B cell (primary cell): Measurements from ENCODE around the gene VPS13D. TPM values are rescaled to one million over a fixed set of nuclear protein-coding genes. Genes with fewer than 3 reads are reported as not detected.

Experiments
- ATAC-seq: fragments of 200-7000 bp; cut with Tn5 transposase; one replicate; pipeline ENCODE4 v1.10.0; 2021; ENCODE audit warnings: low read depth, mild to moderate bottlenecking, moderate number of reproducible peaks, moderate library complexity
- CTCF ChIA-PET: fragments of 350-600 bp; sonication (Branson Sonifier 250); formaldehyde crosslinking; loops from one replicate; lab custom pipeline; 2021; ENCODE audit warnings: antibody characterized with exemption, inconsistent platforms; lab: Charles Lee
- POLR2A ChIA-PET: fragments of 350-600 bp; sonication (Branson Sonifier 250); formaldehyde crosslinking; loops from one replicate; lab custom pipeline; 2021; ENCODE audit warnings: antibody characterized with exemption; lab: Charles Lee
- DNase-seq: peaks from one replicate; pipeline ENCODE4 v3.0.0; 2013
- H2AFZ ChIP-seq: 2 replicates; pipeline ENCODE4 v1.6.1; 2012; ENCODE audit warnings: mild to moderate bottlenecking, low read depth, low read length; ENCODE audit not compliant: insufficient read depth, poor library complexity, severe bottlenecking
- H3K27ac ChIP-seq, 2 donors: 1 replicate in 1 of 2; 2 replicates in 1 of 2; pipeline ENCODE4 v1.5.1; 2012 to 2013; ENCODE audit warnings: low read length in 2 of 2, mild to moderate bottlenecking in 2 of 2, moderate library complexity in 1 of 2
- H3K27me3 ChIP-seq, 4 experiments: fragments of 200-600 bp in 1 of 4; sonication (generic) in 1 of 4; replicated peaks in 1 of 4; 1 replicate in 2 of 4; 2 replicates in 2 of 4; pipeline versions ENCODE4 v1.6.1 to v1.7.0; 2013 to 2016; ENCODE audit warnings: low read length in 3 of 4, mild to moderate bottlenecking in 2 of 4, mixed read lengths in 1 of 4, moderate library complexity in 1 of 4; ENCODE audit not compliant: insufficient read depth in 4 of 4, control insufficient read depth in 3 of 4; ENCODE audit errors: control extremely low read depth in 1 of 4
- H3K36me3 ChIP-seq, 2 experiments: replicated peaks in 1 of 2; 1 replicate in 1 of 2; 2 replicates in 1 of 2; pipeline versions ENCODE4 v1.6.1 to v1.7.1; 2013; ENCODE audit warnings: low read length in 1 of 2; ENCODE audit not compliant: insufficient read depth in 2 of 2, control insufficient read depth in 1 of 2; ENCODE audit errors: control extremely low read depth in 1 of 2, extremely low read depth in 1 of 2
- H3K4me1 ChIP-seq, 2 donors: fragments of 200-600 bp in 1 of 2; sonication (generic) in 1 of 2; 1 replicate in 1 of 2; 2 replicates in 1 of 2; pipeline versions ENCODE4 v1.5.1 to v1.6.1; 2013 to 2017; ENCODE audit warnings: low read length in 2 of 2; ENCODE audit not compliant: control insufficient read depth in 2 of 2, insufficient read depth in 2 of 2
- H3K4me2 ChIP-seq: replicated peaks from 2 replicates; pipeline ENCODE3; 2012; ENCODE audit warnings: mild to moderate bottlenecking, low read depth, low read length; ENCODE audit not compliant: poor library complexity, severe bottlenecking
- H3K4me3 ChIP-seq, 5 experiments: fragments of 200-600 bp in 1 of 5; sonication (generic) in 1 of 5; 1 replicate in 3 of 5; 2 replicates in 2 of 5; pipeline versions ENCODE4 v1.5.1 to v1.7.0; 2011 to 2016; ENCODE audit warnings: low read length in 4 of 5, mild to moderate bottlenecking in 4 of 5, low read depth in 2 of 5, control low read depth in 1 of 5, moderate library complexity in 1 of 5; ENCODE audit not compliant: insufficient read depth in 1 of 5; ENCODE audit errors: control extremely low read depth in 1 of 5, extremely low read depth in 1 of 5
- H3K79me2 ChIP-seq: fragments of 200-600 bp; sonication (generic); one replicate; pipeline ENCODE4 v1.6.0; 2016; ENCODE audit warnings: low read length; ENCODE audit not compliant: control insufficient read depth, insufficient read depth
- H3K9ac ChIP-seq: fragments of 200-600 bp; sonication (generic); 2 replicates; pipeline ENCODE4 v1.6.1; 2017; ENCODE audit warnings: mild to moderate bottlenecking, low read length, moderate library complexity
- H3K9me3 ChIP-seq, 3 donors: one replicate each; pipeline versions ENCODE4 v1.6.1 to v1.7.1; 2013; ENCODE audit warnings: low read length in 2 of 3; ENCODE audit not compliant: control insufficient read depth in 2 of 3, insufficient read depth in 1 of 3; ENCODE audit errors: control extremely low read depth in 1 of 3
- H4K20me1 ChIP-seq: 2 replicates; pipeline ENCODE4 v1.6.0; 2012; ENCODE audit warnings: mild to moderate bottlenecking, low read length; ENCODE audit not compliant: insufficient read depth, control insufficient read depth, poor library complexity, severe bottlenecking
- H3K27ac Mint-ChIP-seq: one replicate; pipeline ENCODE4 v1.8.0; 2021; ENCODE audit warnings: mixed read lengths
- H3K27me3 Mint-ChIP-seq: one replicate; pipeline ENCODE4 v1.8.0; 2021; ENCODE audit warnings: mixed read lengths
- H3K4me1 Mint-ChIP-seq: one replicate; pipeline ENCODE4 v1.8.0; 2021; ENCODE audit warnings: mixed read lengths
- H3K4me3 Mint-ChIP-seq: one replicate; pipeline ENCODE4 v1.8.0; 2021; ENCODE audit warnings: mixed read lengths
- H3K9me3 Mint-ChIP-seq: one replicate; pipeline ENCODE4 v1.8.0; 2022; ENCODE audit warnings: mixed read lengths; ENCODE audit not compliant: insufficient read depth
- CTCF ChIP-seq: fragments of 200-600 bp; IDR thresholded peaks from one replicate; pipeline ENCODE4 v1.8.0; 2022; ENCODE audit warnings: antibody characterized with exemption, mild to moderate bottlenecking
- EZH2 ChIP-seq: IDR thresholded peaks from 2 replicates; pipeline ENCODE4 v1.6.1; 2012; ENCODE audit warnings: borderline replicate concordance, low read depth, mild to moderate bottlenecking, moderate library complexity, low read length; ENCODE audit not compliant: insufficient read depth, poor library complexity, severe bottlenecking
- WGBS: methylation state at CpG from one replicate; pipeline ENCODE4 v1.1.5; 2013; ENCODE audit warnings: missing lambda C conversion rate; ENCODE audit not compliant: insufficient coverage; 5-methylcytosine and 5-hydroxymethylcytosine counted together
- intact Hi-C: fragments of 100-400 bp; cut with micrococcal nuclease; formaldehyde crosslinking; loops from one replicate; pipeline ENCODE4 v1.10.0; 2022
- polyA plus RNA-seq: library from polyadenylated mRNA; depleted of rRNA; stranded (reverse); fragments of >200 nt; gene quantifications from 2 replicates; pipeline ENCODE4 v1.2.3, GENCODE V29; 2012
- total RNA-seq, 2 donors: library from RNA; stranded (reverse); fragments of 120-200 nt in 1 of 2; gene quantifications; 1 replicate in 1 of 2; 2 replicates in 1 of 2; pipeline versions ENCODE4 v1.2.3 to v1.2.4, GENCODE V29; 2013 to 2022

VPS13D gene
- total and polyA plus RNA-seq, 2 donors (not counting 1 experiment from before 2014, with no cell fraction given) = 29.9 to 104 TPM

- Mint-ChIP-seq H3K4me3 (no peak overlapping the region), H3K9me3 (no peaks in the 10 kb centered on the region), H3K4me1 (peaks cover 4% of the 10 kb centered on the region), H3K27ac (no peak overlapping the region), H3K27me3 (no peaks in the 10 kb centered on the region)
- CTCF ChIA-PET = no interaction called here
- POLR2A ChIA-PET = no interaction called here
- 100% methylated on average over 2 of the region's 5 CpGs for WGBS
- peaks cover 3% of the 10 kb centered on the region for H3K79me2 ChIP-seq
- H3K4me3 ChIP-seq = no peak overlapping the region
- intact Hi-C loops = no loop called here
- no peaks in the 10 kb centered on the region for H4K20me1 ChIP-seq
- no peaks in the 10 kb centered on the region for H3K9me3 ChIP-seq
- H3K27me3 ChIP-seq = no peaks in the 10 kb centered on the region
- no peak overlapping the region for H3K27ac ChIP-seq
- no peak overlapping the region for H2AFZ ChIP-seq
- H3K9ac ChIP-seq = no peak overlapping the region
- H3K4me1 ChIP-seq = no peaks in the 10 kb centered on the region
- no peak overlapping the region for H3K4me2 ChIP-seq
- peaks cover 8 to 53% of the 10 kb centered on the region in 2 experiments for H3K36me3 ChIP-seq
- no peak for DNase-seq
- TF ChIP-seq EZH2 (no peak), CTCF (no peak)
- no peak for ATAC-seq
Measured at GRCh38 chr1:12464598-12465056, 234.8 kb downstream of the VPS13D start.

GRCh38 chr1:12465126-12465525, 235.3 kb downstream of the VPS13D start:
- no peak overlapping the region for H3K27ac Mint-ChIP-seq

More at GRCh38 chr1:12465126-12465525, 235.3 kb downstream of the VPS13D start:
- CTCF ChIA-PET = no interaction called here
- intact Hi-C loops = no loop called here
- Histone ChIP-seq H3K9me3 (no peaks in the 10 kb centered on the region), H3K27ac (no peak overlapping the region), H2AFZ (no peak overlapping the region), H3K9ac (no peak overlapping the region), H3K36me3 (peaks cover 6 to 48% of the 10 kb centered on the region in 2 experiments), H3K4me3 (no peak overlapping the region), H3K4me2 (no peak overlapping the region), H3K79me2 (peaks cover 3% of the 10 kb centered on the region), H4K20me1 (no peaks in the 10 kb centered on the region), H3K4me1 (no peaks in the 10 kb centered on the region), H3K27me3 (no peaks in the 10 kb centered on the region)
- H3K27me3 Mint-ChIP-seq = no peaks in the 10 kb centered on the region
- POLR2A ChIA-PET = no interaction called here
- 95% methylated on average over 3 of the region's 3 CpGs for WGBS
- TF ChIP-seq CTCF (no peak), EZH2 (no peak)
- no peak overlapping the region for H3K4me3 Mint-ChIP-seq
- ATAC-seq = no peak
- H3K9me3 Mint-ChIP-seq = no peaks in the 10 kb centered on the region
- peaks cover 4% of the 10 kb centered on the region for H3K4me1 Mint-ChIP-seq
- no peak for DNase-seq
